GM12801 (cell line): ENCODE results near the gene SIRT5.

Experiments
- CTCF ChIP-seq: IDR thresholded peaks from one replicate; pipeline ENCODE4 v1.5.1; 2011; ENCODE audit warnings: control low read depth; ENCODE audit not compliant: insufficient read length; ENCODE audit errors: extremely low read depth

SIRT5 gene

DNA sequence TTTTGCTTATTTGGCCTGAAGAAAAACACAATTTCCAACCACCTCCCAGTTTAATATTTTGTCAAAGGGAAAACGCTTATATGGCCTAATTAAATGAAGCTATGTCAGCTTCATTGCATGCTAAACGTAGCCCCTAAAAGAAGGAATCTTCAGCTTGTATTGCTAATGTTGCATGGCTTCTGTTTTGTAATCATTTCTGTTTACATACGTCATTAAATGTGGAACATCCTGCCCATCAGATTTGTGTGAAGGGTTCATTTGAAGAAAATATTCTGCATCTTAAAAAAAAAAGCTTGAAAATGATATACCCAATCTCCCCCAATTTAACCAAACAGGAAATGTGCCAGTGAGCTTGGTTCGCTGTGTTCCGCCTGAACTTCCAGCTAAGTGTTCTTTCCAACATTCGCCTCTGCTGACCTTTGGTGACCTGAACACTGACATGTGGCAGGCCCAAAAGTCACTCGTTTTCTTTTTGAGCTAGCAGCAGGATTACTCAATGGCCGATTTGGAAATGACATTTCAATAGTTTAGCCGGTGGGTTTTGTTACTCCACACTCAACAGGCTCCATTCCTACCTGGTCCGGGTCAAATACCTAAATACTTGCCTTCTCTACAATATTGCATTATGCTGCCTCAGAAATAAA, 12.7 kb upstream of the SIRT5 start:
- no peak for TF ChIP-seq CTCF

DNA sequence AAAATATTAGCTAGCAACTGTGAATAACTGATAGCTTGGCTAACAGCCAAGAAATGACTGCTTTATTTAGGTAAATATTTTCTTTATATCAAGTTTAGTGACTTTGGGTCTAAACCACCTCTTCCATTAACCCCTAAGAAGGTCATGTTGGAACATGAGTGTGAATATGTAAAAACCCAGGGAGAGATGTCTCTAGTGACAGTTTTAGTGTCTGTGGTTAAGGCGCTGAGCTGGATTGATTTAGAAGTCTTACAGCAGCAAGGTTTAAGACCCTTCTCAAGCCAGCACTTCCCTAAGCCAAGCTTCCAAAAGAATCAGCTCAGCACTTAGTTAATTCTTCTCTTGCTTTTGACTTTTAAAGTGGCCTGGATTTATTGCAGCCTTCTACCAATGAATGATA, 11.4 kb upstream of the SIRT5 start:
- no peak for TF ChIP-seq CTCF

- TF ChIP-seq CTCF: no peak
Measured at GRCh38 chr6:13565921-13566320, 8.5 kb upstream of the SIRT5 start.

DNA sequence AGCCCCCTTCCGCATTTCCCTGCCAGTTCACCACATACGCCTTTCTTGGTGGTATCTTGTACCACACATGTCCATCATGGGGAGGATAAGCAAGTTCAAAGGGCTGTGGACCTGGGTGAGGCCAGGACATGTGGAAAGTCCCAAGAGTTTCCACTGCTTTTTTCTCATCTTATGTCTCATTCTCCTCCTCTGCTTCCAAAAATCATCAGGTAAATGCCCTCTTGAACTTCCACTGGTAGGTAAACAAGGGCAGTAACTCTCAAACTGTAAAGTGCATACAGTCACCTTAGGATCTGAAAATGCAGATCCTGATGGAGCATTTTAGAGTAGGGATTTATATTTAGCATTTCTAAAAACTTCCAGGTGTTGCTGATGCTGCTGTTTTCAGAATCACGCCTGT, 7.9 kb upstream of the SIRT5 start:
- no peak for TF ChIP-seq CTCF

DNA sequence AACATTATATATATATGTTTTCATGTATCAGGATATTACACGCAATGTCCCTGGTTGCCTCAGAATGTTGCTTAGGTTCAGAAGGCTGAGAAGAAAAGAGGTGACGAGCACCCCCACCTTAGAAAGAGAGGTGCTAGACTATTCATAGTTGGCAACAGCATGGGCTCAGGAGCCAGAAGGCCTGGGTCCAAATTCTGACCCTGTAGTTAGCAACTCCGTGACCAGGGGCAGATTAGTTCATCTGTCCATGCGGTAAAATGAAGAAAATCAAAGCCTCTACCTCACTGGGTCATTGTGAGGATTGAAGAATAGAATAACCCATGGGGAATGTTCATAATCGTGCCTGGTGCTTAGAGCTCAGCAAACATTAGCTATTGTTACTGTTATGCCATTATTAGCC, 5.4 kb upstream of the SIRT5 start:
- no peak for TF ChIP-seq CTCF

- no peak for TF ChIP-seq CTCF
Measured at GRCh38 chr6:13572240-13572639, 2.2 kb upstream of the SIRT5 start.

- TF ChIP-seq CTCF: no peak
Measured at GRCh38 chr6:13572951-13573654, 1.3 kb upstream of the SIRT5 start.
